NCI-H1436 (cell line): ENCODE results near the gene MECP2.
A peak's percentile ranks its signal among the peaks of the same experiment; 100 is the strongest.

Source experiments
- DNase-seq: peaks from one replicate; lab custom pipeline; 2025; lab: John Stamatoyannopoulos, UW

The MECP2 gene

GRCh38 chrX:154061801-154062200 is 35.7 kb downstream of the MECP2 start:
- DNase-seq = no peak

- DNase-seq = no peak
These were observed 37.7 kb downstream of the MECP2 start for GRCh38 chrX:154059729-154060245.

GRCh38 chrX:154059231-154059630 is 38.3 kb downstream of the MECP2 start:
- DNase-seq = no peak

- DNase-seq = no peak
These were observed 39.1 kb downstream of the MECP2 start for GRCh38 chrX:154058214-154058997.

- DNase-seq = no peak
These were observed 39.7 kb downstream of the MECP2 start for GRCh38 chrX:154057791-154058190.

- DNase-seq = no peak
These were observed 40.7 kb downstream of the MECP2 start for GRCh38 chrX:154056770-154057241.

GRCh38 chrX:154051201-154051810 is 46.2 kb downstream of the MECP2 start:
- DNase-seq = peak; percentile 47

GRCh38 chrX:154050113-154050495 is 47.4 kb downstream of the MECP2 start:
- no peak for DNase-seq

- DNase-seq = no peak
These were observed 48.1 kb downstream of the MECP2 start for GRCh38 chrX:154049209-154050112.

GRCh38 chrX:154048398-154048797 is 49.1 kb downstream of the MECP2 start:
- no peak for DNase-seq

- DNase-seq = no peak
These were observed 50.4 kb downstream of the MECP2 start for GRCh38 chrX:154046940-154047610.

GRCh38 chrX:154046031-154046781 is 51.3 kb downstream of the MECP2 start:
- no peak for DNase-seq

GRCh38 chrX:154044091-154044490 is 53.4 kb downstream of the MECP2 start:
- DNase-seq = no peak

GRCh38 chrX:154043003-154043763 is 54.3 kb downstream of the MECP2 start:
- DNase-seq = no peak

- DNase-seq = no peak
These were observed 56.7 kb downstream of the MECP2 start for GRCh38 chrX:154040863-154041262.

- DNase-seq = no peak
These were observed 57.2 kb downstream of the MECP2 start for GRCh38 chrX:154040307-154040756.

GRCh38 chrX:154039577-154039976 is 57.9 kb downstream of the MECP2 start:
- DNase-seq = no peak

- DNase-seq = no peak
These were observed 58.9 kb downstream of the MECP2 start for GRCh38 chrX:154038656-154039055.

GRCh38 chrX:154037754-154038153 is 59.8 kb downstream of the MECP2 start:
- no peak for DNase-seq

GRCh38 chrX:154036513-154036912 is 61.0 kb downstream of the MECP2 start:
- DNase-seq = no peak
